ENCODE data around the gene MTX3. TPM values are rescaled to one million over a fixed set of nuclear protein-coding genes. Genes with fewer than 3 reads are reported as not detected.

The MTX3 gene
- total RNA-seq, 1 experiment from 2014 or later: 34.9 TPM

- H3K4me2 ChIP-seq (ENCODE audit: low read length): no peak overlapping the region
- H3K27ac ChIP-seq (ENCODE audit: low read depth, low read length): no peak overlapping the region
- no peaks in the 10 kb centered on the region for H4K20me1 ChIP-seq (ENCODE audit: insufficient read depth)
- intact Hi-C loops (cut with micrococcal nuclease): no loop called here
- no peak overlapping the region for H3K9ac ChIP-seq (ENCODE audit: low read length)
- H2AFZ ChIP-seq (ENCODE audit: low read depth, low read length, poor library complexity, severe bottlenecking): no peak overlapping the region
- H3K27me3 ChIP-seq (ENCODE audit: insufficient read depth, low read length): no peaks in the 10 kb centered on the region
- no peaks in the 10 kb centered on the region for H3K9me2 ChIP-seq (ENCODE audit: insufficient read depth)
- ChIA-PET RAD21 (ENCODE audit: low non-redundant PET in 1 of 2, low total read pairs in 2 of 2, uncharacterized antibody in 2 of 2, unreplicated experiment in 2 of 2) (no interaction called here), POLR2A (no interaction called here), CTCF (no interaction called here)
- no peaks in the 10 kb centered on the region for H3K36me3 ChIP-seq (ENCODE audit: control insufficient read depth in 1 of 2, insufficient read depth in 2 of 2, low read length in 2 of 2)
- no peak for DNase-seq (ENCODE audit: low read depth, low spot score)
- TF ChIP-seq FOSL1 (IDR thresholded peaks at IDR 0.05; ENCODE audit: low read depth) (no peak), ZNF274 (IDR thresholded peaks at IDR 0.05; ENCODE audit: low read depth, low read length) (no peak), ATF3 (IDR thresholded peaks at IDR 0.05) (no peak), CBX3 (IDR thresholded peaks at IDR 0.05; ENCODE audit: low read depth) (no peak), RAD21 (IDR thresholded peaks at IDR 0.05; ENCODE audit: low read depth) (no peak), CEBPB (IDR thresholded peaks at IDR 0.05; ENCODE audit: low read depth) (no peak), POLR2AphosphoS5 (IDR thresholded peaks at IDR 0.05; ENCODE audit: low read depth, low read length) (no peak), SRF (IDR thresholded peaks at IDR 0.05; ENCODE audit: low read depth) (no peak), TCF7L2 (IDR thresholded peaks at IDR 0.05; ENCODE audit: borderline replicate concordance, extremely low read depth, insufficient read depth, insufficient read length) (no peak), SP1 (IDR thresholded peaks at IDR 0.05; ENCODE audit: low read depth) (no peak), EZH2 (IDR thresholded peaks at IDR 0.05) (no peak), POLR2A (IDR thresholded peaks at IDR 0.05; ENCODE audit: borderline replicate concordance, extremely low read depth, insufficient read depth, insufficient read length) (no peak), SIN3A (IDR thresholded peaks at IDR 0.05; ENCODE audit: low read depth) (no peak), JUND (IDR thresholded peaks at IDR 0.05) (no peak), ZFX (IDR thresholded peaks at IDR 0.05) (no peak), ELF1 (IDR thresholded peaks at IDR 0.05; ENCODE audit: borderline replicate concordance, low read depth) (no peak)
- TF ChIP-seq, protein P1, sequence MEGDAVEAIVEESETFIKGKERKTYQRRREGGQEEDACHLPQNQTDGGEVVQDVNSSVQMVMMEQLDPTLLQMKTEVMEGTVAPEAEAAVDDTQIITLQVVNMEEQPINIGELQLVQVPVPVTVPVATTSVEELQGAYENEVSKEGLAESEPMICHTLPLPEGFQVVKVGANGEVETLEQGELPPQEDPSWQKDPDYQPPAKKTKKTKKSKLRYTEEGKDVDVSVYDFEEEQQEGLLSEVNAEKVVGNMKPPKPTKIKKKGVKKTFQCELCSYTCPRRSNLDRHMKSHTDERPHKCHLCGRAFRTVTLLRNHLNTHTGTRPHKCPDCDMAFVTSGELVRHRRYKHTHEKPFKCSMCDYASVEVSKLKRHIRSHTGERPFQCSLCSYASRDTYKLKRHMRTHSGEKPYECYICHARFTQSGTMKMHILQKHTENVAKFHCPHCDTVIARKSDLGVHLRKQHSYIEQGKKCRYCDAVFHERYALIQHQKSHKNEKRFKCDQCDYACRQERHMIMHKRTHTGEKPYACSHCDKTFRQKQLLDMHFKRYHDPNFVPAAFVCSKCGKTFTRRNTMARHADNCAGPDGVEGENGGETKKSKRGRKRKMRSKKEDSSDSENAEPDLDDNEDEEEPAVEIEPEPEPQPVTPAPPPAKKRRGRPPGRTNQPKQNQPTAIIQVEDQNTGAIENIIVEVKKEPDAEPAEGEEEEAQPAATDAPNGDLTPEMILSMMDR (IDR thresholded peaks at IDR 0.05 in 2 of 3, conservative IDR thresholded peaks at IDR 0.05 in 1 of 3; ENCODE audit: borderline replicate concordance in 1 of 3, insufficient read depth in 1 of 3, low read depth in 2 of 3, low read length in 2 of 3): no peak
- TF ChIP-seq, protein P2, sequence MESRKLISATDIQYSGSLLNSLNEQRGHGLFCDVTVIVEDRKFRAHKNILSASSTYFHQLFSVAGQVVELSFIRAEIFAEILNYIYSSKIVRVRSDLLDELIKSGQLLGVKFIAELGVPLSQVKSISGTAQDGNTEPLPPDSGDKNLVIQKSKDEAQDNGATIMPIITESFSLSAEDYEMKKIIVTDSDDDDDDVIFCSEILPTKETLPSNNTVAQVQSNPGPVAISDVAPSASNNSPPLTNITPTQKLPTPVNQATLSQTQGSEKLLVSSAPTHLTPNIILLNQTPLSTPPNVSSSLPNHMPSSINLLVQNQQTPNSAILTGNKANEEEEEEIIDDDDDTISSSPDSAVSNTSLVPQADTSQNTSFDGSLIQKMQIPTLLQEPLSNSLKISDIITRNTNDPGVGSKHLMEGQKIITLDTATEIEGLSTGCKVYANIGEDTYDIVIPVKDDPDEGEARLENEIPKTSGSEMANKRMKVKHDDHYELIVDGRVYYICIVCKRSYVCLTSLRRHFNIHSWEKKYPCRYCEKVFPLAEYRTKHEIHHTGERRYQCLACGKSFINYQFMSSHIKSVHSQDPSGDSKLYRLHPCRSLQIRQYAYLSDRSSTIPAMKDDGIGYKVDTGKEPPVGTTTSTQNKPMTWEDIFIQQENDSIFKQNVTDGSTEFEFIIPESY (IDR thresholded peaks at IDR 0.05; ENCODE audit: extremely low read depth, insufficient replicate concordance, low read length): no peak
- TF ChIP-seq, protein P3, sequence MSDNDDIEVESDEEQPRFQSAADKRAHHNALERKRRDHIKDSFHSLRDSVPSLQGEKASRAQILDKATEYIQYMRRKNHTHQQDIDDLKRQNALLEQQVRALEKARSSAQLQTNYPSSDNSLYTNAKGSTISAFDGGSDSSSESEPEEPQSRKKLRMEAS (IDR thresholded peaks at IDR 0.05): no peak
- no peaks in the 10 kb centered on the region for H3K9me3 ChIP-seq (ENCODE audit: control insufficient read depth in 1 of 2, insufficient read depth in 1 of 2, low read depth in 1 of 2, low read length in 2 of 2)
- H3K4me1 ChIP-seq (ENCODE audit: control insufficient read depth in 1 of 2, insufficient read depth in 2 of 2, low read length in 2 of 2): no peaks in the 10 kb centered on the region
- no peak overlapping the region for H3K4me3 ChIP-seq (replicated peaks in 1 of 2; ENCODE audit: low read depth in 1 of 2, low read length in 2 of 2)
- no peak for ATAC-seq
- BruUV-seq (replicated peaks): no TSS peak
- no peaks in the 10 kb centered on the region for H3K79me2 ChIP-seq (ENCODE audit: insufficient read depth, low read length)
Measured at GRCh38 chr5:80035839-80036238, 44.8 kb upstream of the MTX3 start.

All from HCT116 (cell line).